ENCODE data around the gene AFF3.

DNA sequence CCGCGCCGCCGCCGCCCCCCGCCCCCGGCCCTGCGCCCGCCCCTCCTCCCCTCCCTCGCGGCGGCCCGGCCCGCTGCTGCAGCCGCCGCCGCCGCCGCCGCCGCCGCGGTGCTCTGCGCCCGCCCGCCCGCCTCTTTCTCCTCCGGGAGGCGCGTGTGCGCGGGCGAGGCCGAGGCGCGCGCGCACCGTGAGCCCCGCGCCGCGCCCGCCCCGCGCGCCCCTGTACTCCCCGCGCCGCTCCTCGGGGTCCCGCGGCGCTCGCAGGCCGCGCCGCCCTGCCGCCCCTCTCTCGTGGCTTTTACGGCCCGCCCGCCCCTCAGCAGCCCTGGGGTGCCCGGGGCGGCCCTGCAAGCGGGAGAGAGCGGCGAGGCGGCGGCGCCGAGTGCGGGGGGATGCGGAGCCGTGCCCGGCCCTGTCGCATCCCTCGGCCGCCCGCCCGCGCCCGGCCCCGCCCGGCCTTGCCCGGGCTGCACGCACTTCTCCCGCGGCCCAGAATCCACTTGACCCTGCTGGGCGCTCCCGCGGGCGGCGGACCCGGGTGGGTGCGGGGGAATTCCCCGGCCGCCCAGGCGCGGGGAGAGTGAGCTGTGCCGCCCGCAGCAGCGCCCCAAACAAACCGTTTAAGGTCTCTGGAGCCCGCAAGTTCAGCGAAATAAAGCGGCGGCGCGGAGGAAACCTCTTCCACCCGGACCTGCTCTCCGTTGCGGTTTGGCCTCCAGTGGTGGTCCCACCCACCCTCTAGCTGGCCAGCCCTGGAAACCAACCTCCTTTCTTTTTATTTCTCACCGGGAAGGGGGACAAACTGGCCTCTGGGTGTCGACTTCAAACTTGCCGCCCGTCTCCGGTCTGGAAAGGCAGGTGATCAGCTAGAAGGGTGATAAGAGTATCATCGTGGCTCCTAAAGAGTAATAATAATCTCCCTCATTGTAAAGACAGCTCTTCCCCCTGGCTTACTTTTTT is 37.4 kb downstream of the AFF3 start:
- TF ChIP-seq FOXP2 (optimal IDR thresholded peaks at IDR 0.05; ENCODE audit: borderline replicate concordance, extremely low read depth, extremely low read length, insufficient read depth): no peak
- no peak for TF ChIP-seq TAF1 (IDR thresholded peaks at IDR 0.05; ENCODE audit: borderline replicate concordance, insufficient read depth, low read length)

Measured in PFSK-1 (cell line).